ENCODE measurements around the gene BMP3.
A peak's percentile ranks its signal among the peaks of the same experiment; 100 is the strongest.

BMP3 gene

DNA sequence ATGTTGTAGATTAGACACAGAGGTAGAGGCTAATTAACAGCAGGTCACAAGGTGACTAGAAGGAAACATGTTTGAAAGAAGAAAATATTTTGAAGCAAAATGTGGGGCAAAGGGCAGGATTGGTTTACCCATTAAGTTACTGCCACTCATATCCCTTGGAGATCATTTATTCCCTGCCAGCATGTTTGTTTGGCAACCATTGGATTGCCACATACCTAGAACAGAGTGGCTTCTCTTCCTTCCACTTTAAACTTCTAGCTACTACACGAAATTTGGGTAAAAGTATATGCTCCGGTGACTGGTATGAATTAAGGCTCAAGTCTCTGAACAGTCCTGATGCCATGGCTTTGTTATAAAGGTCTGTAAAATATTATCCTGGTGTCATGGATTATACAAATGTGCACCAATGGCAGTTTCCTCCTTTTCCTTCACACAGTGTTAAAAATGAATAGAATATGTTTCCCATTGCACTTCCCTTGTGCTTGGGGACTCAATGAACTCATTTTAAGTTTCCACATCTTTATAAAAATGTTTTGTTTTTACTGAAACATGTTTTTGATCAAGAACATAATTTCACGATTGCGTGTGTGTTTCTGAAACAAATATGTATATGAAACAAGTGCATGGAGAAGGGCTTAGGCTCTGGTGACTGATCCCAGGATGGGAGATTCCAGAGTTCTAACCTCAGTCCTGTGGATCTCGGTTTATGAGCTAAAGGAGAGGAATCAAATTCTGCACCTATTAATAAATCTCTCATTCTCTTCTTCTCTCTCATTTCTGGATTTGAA lies 12.3 kb downstream of the BMP3 start:
- no peak for DNase-seq

DNA sequence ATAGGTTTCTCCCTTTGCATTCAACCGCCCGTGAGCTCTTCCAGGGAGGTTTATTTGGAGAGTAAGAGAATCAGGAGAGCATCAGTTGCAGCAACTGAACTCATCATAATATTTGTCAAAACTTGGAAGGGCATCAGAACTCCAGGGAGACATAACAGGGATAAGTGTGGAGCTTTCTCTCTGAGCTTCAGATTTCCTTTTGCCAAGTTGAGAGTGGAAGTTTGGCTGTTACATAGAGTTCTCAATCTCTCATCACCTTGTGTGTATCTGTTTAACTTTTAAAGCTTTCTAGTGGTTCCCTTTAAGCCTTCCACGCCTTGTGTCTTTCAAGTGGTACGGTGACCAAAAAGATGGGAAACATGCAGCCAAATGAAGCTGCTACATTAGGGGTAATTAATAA lies 18.8 kb downstream of the BMP3 start:
- DNase-seq = no peak

DNA sequence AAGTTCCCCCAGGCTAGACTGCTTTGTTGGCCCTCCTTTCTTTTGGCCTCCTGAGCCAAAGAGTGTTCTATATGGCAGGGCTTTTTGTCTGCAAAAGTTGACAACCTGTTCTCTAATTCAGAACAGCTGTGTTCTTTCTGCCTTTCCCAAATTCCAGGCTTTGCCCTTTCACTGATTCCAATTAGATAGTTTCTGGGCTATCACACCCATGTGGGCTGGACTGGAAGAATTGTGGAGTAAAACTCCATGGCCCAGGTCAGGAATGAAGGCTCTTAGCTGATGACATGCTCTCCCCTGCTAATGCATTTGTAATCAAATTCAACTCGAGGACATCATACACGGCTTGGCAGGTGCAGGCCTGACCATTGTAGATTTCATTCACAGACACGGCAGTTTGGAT lies 19.4 kb downstream of the BMP3 start:
- DNase-seq = no peak

DNA sequence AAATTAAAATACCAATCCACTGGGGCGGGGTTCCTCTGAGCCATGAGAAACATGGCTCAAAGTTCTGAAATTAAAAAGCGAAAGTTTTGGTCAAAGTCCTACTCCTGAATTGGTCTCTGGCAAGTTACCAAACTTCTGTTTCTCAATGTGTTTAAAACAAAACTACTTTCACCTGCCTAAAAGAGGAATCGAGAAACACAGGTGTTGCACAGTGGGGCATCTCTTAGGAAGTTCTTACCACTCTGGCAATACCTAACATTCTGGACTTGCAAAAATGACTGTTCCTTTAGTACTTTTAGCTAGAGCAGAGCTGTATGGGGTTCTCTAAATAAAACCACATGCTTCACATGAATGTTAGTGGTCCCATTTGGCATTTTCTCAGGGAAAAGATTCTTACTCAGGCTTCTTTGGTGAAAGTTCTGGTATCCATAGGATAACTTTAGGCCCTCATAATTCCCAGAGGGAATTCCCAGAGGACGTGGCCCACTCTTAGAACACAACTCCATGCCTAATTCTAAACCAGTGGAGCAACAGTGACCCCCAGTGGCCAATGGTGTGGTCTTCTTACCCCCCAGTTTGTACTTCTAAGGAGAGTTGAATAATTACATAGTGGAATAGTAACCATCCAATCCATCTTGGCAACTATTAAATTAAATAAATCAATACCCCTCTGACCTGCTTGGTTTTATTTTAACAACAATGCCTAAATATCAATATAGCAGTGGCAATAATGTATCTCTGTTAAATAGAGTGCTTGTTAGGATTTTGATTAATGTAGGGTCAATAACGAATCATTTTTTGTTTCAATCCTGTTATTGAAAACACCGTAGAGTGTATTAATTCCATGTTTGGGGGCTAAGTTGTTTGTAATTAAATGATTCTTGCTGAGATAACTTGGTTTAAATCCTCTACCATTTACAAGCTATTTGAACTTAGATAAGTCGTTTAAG lies 21.9 kb downstream of the BMP3 start:
- DNase-seq = peak; percentile 56

DNA sequence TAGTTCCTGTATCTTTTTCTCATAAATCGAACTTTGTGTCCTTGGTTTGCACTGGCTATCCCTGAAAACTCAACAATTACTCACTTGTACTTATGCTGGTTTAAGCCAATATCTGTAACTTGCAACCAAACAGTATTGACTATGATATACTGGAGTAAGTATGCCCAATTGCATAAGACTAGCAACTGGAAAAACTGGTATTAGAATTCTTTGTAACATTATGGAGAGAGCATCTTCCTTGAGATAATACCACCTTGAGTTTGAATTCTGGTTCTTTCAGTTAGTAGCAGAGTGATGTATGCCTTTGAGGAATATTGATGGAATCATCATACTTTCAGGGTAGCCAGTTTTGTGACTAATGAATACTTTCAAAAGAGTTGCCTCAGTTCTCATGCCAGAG lies 28.1 kb downstream of the BMP3 start:
- DNase-seq = no peak

DNA sequence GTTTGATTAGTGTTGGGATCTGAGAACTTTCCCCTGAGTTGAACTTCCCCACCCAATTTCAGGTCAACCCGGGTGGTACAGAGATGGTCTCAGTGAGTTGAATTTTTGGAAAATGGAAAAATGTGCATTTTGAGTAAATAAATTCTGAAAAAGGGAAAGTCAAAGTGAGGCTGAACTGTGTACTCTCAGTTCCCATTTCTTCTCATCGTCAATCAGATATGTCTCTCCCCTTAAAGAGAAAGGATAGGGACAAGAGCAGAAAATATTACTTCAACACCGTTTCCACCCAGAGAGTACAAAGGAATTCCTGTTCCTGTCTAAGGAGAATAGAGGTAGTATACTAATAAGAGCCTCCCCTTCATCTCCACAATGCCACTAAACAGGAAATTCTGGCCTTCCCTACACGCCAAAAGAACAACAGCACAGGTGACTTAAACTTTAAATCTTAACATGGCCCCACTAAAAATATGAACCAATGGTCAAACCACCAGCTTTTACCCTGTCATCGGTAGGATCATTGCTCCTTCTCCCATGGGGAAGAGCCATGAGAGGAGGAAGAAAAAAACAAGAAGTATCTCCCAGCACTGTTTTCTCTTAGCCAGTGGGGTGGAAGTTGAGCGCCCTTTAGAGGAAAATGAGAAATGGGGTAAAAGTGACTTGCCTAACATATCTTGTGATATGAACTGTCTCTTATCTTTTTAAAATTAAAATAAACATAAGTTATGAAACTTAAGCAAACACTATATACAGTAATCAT lies 30.3 kb downstream of the BMP3 start:
- DNase-seq = no peak

DNA sequence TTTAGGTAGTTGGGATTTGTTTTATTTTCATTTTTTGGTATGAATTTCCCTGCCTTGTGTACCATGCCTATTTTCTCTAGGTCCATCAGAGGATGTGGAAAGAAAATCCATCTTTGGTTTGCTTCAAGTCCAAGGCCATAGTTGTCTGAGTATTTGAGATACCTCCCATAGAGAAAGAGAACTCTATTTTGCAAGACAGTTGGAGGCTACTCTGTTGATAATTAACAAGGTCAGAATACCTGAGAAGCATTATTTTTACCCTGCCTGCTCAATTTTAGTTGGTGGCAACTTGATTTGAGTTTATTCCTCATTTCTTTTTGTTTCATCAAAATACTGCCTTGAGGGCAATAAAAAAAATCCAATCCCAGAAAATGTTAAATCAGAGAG lies 30.8 kb downstream of the BMP3 start:
- no peak for DNase-seq

DNA sequence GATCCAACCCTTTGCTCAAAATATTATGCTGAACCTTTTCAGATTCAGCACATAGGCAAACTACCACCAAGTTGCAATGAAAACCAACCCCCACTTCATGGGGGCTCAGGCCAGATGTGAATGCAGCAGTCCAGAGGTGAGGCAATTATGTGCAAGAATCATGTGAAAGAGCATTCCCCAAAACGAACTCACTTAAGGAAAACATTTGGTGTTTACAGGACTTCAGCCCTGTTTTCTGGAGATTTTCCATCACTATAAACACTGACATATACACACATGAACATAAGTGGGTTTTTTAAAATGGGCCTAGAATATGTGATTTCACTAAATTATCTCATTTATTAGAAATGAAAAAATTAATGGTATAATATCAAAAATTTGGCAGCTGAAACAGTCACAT lies 31.5 kb downstream of the BMP3 start:
- DNase-seq = no peak

DNA sequence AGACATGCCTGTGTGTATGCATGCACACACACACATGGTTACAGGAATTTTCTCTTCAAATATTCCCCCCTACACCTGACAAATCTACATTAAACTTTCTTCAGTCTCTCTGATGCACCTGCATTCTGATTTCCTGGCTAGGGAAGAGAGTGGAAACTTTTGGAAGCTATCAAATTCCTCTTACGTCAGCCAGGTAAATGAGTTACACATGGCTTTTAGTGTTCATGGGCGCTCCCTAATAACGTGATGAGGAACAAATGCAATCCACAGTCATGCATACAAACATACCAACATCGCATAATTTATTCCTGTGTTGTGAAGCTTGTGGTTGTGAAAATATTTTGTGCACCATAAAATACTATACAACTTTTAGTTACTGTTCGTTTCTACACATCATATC lies 34.9 kb downstream of the BMP3 start:
- no peak for DNase-seq

DNA sequence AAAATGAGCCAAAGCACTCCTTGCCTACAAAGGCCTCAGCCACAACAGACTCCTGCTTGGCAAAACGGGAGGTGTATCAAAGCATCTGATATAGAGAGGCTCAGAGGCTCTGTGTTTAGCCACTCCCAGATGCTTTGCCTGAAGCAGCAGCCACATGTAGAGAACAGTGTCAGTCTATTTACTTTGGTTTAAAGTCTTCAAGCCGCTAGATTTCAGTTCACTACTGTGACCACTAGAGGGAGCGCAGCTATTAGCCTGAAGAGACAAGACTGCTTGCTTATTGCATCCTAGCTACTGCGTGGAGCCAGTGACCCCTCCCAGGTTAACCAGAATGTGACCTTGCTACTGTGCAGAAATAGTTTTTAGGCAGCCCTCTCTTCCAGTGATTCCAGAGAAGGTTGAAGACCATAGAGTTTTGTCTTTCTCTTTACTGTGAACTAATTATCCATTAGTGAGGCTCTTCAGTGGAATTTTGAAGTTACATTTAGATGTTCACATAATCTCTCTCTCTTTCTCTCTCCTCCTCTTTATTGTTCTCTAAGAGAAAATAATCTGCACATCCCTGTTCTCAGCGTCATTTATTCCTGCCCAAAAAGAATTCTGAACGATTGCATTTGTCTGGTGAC lies 39.3 kb downstream of the BMP3 start:
- DNase-seq = peak; percentile 86

DNA sequence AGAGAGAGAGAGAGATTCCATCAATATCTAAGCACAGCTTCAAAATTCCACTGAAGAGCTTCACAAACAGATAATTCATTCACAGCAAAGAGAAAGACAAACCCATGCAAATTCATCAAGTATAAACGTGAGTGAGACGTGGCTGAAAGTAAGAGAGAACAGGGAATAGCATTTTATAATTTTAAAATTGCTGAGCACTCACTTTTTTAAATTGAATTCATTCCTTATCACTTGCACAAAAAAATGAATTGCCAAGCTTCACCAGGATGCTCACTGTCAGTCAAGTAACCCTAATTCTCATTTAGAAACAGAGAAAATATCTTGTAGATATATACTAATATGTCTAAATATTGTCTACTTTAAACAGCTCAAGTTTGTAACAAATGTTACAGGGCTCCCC lies 40.5 kb downstream of the BMP3 start:
- no peak for DNase-seq

DNA sequence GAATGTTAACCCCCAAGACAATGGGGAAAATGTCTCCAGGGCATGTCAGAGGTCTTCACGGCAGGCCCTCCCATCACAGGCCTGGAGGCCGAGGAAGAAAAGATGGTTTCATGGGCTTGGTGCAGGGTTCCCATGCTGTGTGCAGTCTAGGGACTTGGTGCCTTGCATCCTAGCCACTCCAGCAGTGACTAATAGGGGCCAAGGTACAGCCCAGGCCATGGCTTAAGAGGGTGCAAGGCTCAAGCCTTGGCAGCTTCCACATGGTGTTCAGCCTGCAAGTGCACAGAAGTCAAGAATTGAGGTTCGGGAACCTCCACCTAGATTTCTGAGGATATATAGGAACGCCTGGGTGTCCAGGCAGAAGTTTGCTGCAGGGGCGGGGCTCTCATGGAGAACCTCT lies 50.6 kb downstream of the BMP3 start:
- no peak for DNase-seq

DNA sequence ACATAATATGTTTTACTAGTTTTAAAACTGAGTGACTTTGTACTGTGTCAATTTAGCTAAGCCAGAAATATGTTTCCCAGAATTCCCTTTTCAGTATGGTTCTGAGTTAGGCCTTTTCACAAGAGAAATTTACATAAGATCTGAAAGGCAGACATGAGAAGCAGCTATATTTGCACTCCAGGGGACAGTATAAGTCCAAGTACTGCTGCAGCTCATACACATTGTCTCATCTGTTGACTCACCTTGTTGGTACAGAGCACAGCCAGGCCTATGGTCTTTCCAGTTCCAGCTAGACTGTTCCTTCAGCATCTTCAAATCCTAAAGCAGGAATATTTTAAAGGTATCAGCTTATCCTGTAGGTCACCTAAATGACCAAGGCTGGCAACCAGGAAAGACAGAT lies 53.5 kb downstream of the BMP3 start:
- no peak for DNase-seq

DNA sequence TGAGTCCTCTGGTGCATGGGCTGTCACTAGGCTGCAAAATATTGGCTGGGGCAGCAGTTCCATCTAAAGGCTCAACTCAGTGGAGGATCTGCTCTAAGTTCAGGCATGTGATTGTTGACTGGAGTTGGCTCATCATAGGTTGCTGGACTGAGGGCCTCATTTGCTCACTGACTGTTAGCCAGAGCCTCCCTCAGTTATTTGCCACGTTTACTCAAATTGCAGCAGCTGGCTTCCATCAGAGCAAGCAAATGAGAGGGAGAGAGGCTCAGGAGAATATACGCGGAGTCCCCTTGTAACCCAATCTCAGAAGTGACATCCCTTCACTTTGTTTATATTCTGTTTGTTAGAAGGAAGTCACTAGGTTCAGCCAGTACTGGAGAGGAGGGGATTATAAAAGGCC lies 54.1 kb downstream of the BMP3 start:
- no peak for DNase-seq

DNA sequence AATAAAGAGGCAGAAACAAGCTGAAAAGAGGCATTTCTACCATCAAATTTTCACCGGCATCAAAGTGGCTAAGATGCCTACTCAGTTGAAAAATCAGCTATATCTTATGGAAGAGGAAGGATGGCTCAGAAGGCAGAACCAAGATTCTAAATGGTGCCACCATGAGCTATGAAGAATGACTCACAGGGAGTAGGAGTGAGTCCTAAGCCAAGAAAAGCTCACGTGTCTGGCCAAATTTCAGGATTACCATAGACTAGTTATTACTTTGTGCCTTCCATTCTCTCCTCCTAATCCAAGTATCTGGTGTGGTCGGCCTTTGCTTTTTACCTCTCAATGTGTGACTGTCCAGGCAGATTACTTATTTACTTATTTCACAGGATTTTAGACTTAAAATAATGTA lies 54.8 kb downstream of the BMP3 start:
- DNase-seq = no peak

DNA sequence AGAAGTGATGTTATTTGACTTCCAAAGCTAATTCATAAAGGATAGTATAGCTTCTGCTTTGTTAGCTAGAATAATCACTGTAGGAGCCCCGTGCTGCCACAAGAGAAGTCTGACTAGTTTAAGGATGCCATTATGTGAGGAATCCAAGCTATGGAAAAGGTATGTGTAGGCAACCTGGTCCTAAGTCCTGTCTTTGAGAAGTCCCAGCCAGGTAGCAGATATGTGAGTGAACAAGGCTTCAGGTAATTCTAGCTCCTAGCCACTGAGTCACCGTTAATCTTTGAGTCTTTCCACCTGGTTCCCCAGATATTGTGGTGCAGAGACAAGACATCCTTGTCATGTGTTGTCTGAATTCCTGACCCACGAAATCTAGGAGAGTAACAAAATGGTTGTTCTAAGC lies 55.5 kb downstream of the BMP3 start:
- DNase-seq = no peak

DNA sequence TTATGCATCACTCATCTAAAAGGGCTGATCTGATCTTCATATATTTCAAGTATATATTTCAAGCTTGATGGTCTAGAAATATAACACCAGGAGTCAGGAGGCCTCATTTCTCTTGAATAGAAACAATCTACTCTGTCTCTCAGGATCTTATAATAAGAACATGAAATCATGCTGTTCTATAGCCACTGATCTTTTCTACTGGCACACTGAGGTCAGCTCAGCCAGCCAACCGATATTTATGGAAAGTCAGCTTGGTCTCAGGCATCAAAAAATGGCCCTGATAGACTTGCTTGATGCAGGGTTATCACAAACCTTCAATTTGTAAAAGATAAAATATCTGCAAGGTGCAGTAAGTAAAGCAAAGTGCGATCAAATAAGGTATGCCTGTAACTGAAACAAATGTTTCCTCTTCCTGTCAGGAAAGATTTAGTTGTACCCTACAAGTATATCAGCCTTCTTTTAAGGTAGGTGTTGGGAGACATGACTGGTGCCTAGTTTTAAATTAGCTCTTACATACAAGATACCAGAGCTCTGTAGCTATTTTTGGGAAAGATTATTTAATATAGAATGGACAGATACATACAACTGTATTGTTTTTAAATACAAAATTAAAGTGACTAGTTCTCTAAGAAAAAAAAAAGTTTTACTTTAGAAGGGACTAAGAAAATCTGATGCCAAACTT lies 63.4 kb downstream of the BMP3 start:
- no peak for DNase-seq

DNA sequence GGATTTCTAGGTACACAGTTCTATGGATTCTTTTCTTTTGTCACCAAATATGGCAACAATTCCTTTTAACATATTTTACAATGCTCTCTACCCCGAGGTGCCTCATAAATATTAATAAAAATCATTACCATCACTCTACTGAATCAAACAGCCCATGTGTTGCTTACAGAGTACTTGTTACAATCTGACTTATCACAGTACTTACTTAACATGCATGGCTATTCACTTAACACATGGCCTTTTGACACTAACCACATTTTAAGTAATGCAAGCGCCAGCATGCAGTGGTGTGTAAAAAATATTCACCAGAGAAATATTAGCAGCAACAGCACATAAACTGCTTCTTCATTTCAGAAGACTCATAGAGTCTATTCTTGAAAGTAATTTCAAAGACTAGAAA lies 64.9 kb downstream of the BMP3 start:
- no peak for DNase-seq

DNA sequence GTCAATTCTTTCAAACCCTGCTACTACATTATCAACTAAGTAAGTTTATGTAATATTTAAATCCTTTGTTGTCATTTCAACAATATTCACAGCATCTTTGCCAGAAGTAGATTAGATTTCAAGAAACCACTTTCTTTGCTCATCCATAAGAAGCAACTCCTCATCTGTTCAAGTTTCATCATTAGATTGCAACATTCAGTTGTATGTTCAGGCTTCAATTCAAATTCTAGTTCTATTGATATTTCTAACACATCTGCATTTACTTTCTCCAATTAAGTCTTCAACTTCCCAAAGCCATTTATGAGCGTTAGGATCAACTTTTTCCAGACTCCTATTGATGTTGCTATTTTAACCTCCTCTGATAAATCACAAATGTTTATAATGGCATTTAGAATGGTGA lies 66.1 kb downstream of the BMP3 start:
- DNase-seq = no peak

DNA sequence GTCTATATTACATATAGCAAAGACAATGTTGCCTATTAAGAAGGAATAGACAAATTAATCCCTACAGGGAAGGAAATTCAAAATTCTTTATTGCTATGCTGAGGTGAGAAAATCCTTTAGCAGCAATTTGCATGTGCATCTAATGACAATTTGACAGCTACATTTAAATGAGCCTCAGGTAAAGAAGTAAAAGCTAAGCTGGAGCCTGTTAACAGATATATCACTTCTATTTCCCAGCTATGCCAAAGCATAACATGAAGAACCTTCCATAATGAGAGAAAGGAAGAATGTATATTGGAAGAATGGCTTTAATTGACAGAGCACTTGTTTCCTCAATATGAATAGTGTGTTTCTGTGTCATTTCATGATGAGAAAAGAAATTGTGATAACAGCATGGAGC lies 71.6 kb downstream of the BMP3 start:
- DNase-seq = no peak

DNA sequence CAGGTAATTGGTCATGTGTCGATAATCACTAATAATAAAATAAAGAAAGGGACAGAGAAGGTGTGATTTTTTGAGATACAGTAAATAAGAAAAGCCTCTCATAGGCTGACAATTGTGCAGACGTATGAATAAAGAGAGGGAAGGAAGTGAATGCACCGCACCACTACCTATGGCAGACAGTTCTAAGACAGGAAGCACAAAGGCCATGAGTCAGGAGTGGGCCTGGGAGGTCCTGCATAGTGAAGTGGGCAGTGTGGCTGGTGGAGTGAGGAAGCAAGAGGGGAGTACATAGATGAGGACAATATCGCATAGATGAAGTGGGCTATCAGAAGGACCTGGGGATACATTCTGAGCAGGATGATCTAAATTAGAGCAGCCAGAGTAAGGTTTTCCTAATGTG lies 75.6 kb downstream of the BMP3 start:
- DNase-seq = no peak
